ENCODE measurements around the gene PSMD5. TPM values are rescaled to one million over a fixed set of nuclear protein-coding genes. Genes with fewer than 3 reads are reported as not detected.

The PSMD5 gene
- total and polyA plus RNA-seq, 2 donors, result 27.6 to 38.0 TPM

GRCh38 chr9:120787933-120788332 is 54.8 kb downstream of the PSMD5 start:
- no peak overlapping the region for H3K27ac ChIP-seq (ENCODE audit: low read depth)
- no peaks in the 10 kb centered on the region for H3K36me3 ChIP-seq (ENCODE audit: insufficient read depth)
- WGBS, result 81% methylated on average over 4 of the region's 4 CpGs
- DNase-seq (ENCODE audit: extremely low spot score), result no peak
- peaks cover 2% of the 10 kb centered on the region for H3K4me1 ChIP-seq (ENCODE audit: insufficient read depth)
- H3K4me3 ChIP-seq (ENCODE audit: low read depth, low read length), result no peak overlapping the region

- 70% methylated on average over 2 of the region's 2 CpGs for WGBS
- H3K36me3 ChIP-seq (ENCODE audit: insufficient read depth), result no peaks in the 10 kb centered on the region
- H3K4me1 ChIP-seq (ENCODE audit: insufficient read depth), result no peaks in the 10 kb centered on the region
Observed at GRCh38 chr9:120783602-120784047, 59.1 kb downstream of the PSMD5 start.

GRCh38 chr9:120781236-120781635 is 61.5 kb downstream of the PSMD5 start:
- WGBS, result 81% methylated on average over 2 of the region's 2 CpGs
- DNase-seq (ENCODE audit: extremely low spot score), result no peak
- Histone ChIP-seq H3K4me1 (ENCODE audit: insufficient read depth) (no peaks in the 10 kb centered on the region), H3K27ac (ENCODE audit: low read depth) (no peak overlapping the region), H3K4me3 (ENCODE audit: low read depth, low read length) (no peak overlapping the region), H3K36me3 (ENCODE audit: insufficient read depth) (peaks cover 1% of the 10 kb centered on the region)

More at GRCh38 chr9:120783602-120784047, 59.1 kb downstream of the PSMD5 start:
- no peak for DNase-seq (ENCODE audit: extremely low spot score)
- Histone ChIP-seq H3K4me3 (ENCODE audit: low read depth, low read length) (no peak overlapping the region), H3K27ac (ENCODE audit: low read depth) (peak overlapping the region; percentile 38)

- Histone ChIP-seq H3K27ac (ENCODE audit: low read depth) (no peak overlapping the region), H3K4me1 (ENCODE audit: insufficient read depth) (no peaks in the 10 kb centered on the region), H3K4me3 (ENCODE audit: low read depth, low read length) (no peak overlapping the region), H3K36me3 (ENCODE audit: insufficient read depth) (peaks cover 4% of the 10 kb centered on the region)
- over 99% methylated on average over 3 of the region's 3 CpGs for WGBS
- no peak for DNase-seq (ENCODE audit: extremely low spot score)
Observed at GRCh38 chr9:120780367-120780766, 62.4 kb downstream of the PSMD5 start.

GRCh38 chr9:120779227-120779626 is 63.5 kb downstream of the PSMD5 start:
- H3K27ac ChIP-seq (ENCODE audit: low read depth), result no peak overlapping the region
- no peak overlapping the region for H3K4me3 ChIP-seq (ENCODE audit: low read depth, low read length)
- DNase-seq (ENCODE audit: extremely low spot score), result no peak
- H3K4me1 ChIP-seq (ENCODE audit: insufficient read depth), result no peaks in the 10 kb centered on the region
- peaks cover 4% of the 10 kb centered on the region for H3K36me3 ChIP-seq (ENCODE audit: insufficient read depth)

- 85% methylated on average over 2 of the region's 2 CpGs for WGBS
- Histone ChIP-seq H3K4me1 (ENCODE audit: insufficient read depth) (no peaks in the 10 kb centered on the region), H3K36me3 (ENCODE audit: insufficient read depth) (peaks cover 4% of the 10 kb centered on the region), H3K4me3 (ENCODE audit: low read depth, low read length) (no peak overlapping the region), H3K27ac (ENCODE audit: low read depth) (no peak overlapping the region)
- no peak for DNase-seq (ENCODE audit: extremely low spot score)
Observed at GRCh38 chr9:120778758-120779157, 64.0 kb downstream of the PSMD5 start.

- Histone ChIP-seq H3K36me3 (ENCODE audit: insufficient read depth) (peaks cover 4% of the 10 kb centered on the region), H3K4me1 (ENCODE audit: insufficient read depth) (no peaks in the 10 kb centered on the region)
- 92% methylated on average over 5 of the region's 5 CpGs for WGBS
Observed at GRCh38 chr9:120777229-120777628, 65.5 kb downstream of the PSMD5 start.

GRCh38 chr9:120776788-120777187 is 65.9 kb downstream of the PSMD5 start:
- Histone ChIP-seq H3K4me1 (ENCODE audit: insufficient read depth) (no peaks in the 10 kb centered on the region), H3K4me3 (ENCODE audit: low read depth, low read length) (no peak overlapping the region), H3K36me3 (ENCODE audit: insufficient read depth) (peaks cover 4% of the 10 kb centered on the region), H3K27ac (ENCODE audit: low read depth) (no peak overlapping the region)
- DNase-seq (ENCODE audit: extremely low spot score), result no peak
- 100% methylated on average over 1 of the region's 1 CpG for WGBS

More at GRCh38 chr9:120777229-120777628, 65.5 kb downstream of the PSMD5 start:
- Histone ChIP-seq H3K27ac (ENCODE audit: low read depth) (no peak overlapping the region), H3K4me3 (ENCODE audit: low read depth, low read length) (no peak overlapping the region)
- no peak for DNase-seq (ENCODE audit: extremely low spot score)

GRCh38 chr9:120775859-120776258 is 66.9 kb downstream of the PSMD5 start:
- H3K36me3 ChIP-seq (ENCODE audit: insufficient read depth), result peaks cover 4% of the 10 kb centered on the region

GRCh38 chr9:120774719-120775118 is 68.0 kb downstream of the PSMD5 start:
- H3K4me1 ChIP-seq (ENCODE audit: insufficient read depth), result no peaks in the 10 kb centered on the region
- no peak overlapping the region for H3K4me3 ChIP-seq (ENCODE audit: low read depth, low read length)
- H3K27ac ChIP-seq (ENCODE audit: low read depth), result no peak overlapping the region
- DNase-seq (ENCODE audit: extremely low spot score), result no peak
- peaks cover 6% of the 10 kb centered on the region for H3K36me3 ChIP-seq (ENCODE audit: insufficient read depth)
- 88% methylated on average over 4 of the region's 4 CpGs for WGBS

More at GRCh38 chr9:120775859-120776258, 66.9 kb downstream of the PSMD5 start:
- Histone ChIP-seq H3K27ac (ENCODE audit: low read depth) (no peak overlapping the region), H3K4me3 (ENCODE audit: low read depth, low read length) (no peak overlapping the region), H3K4me1 (ENCODE audit: insufficient read depth) (no peaks in the 10 kb centered on the region)
- no peak for DNase-seq (ENCODE audit: extremely low spot score)
- WGBS, result 87% methylated on average over 5 of the region's 5 CpGs

- Histone ChIP-seq H3K27ac (ENCODE audit: low read depth) (no peak overlapping the region), H3K4me1 (ENCODE audit: insufficient read depth) (no peaks in the 10 kb centered on the region), H3K36me3 (ENCODE audit: insufficient read depth) (peaks cover 6% of the 10 kb centered on the region), H3K4me3 (ENCODE audit: low read depth, low read length) (no peak overlapping the region)
- no peak for DNase-seq (ENCODE audit: extremely low spot score)
- WGBS, result 88% methylated on average over 3 of the region's 3 CpGs
Observed at GRCh38 chr9:120773256-120773655, 69.5 kb downstream of the PSMD5 start.

- Histone ChIP-seq H3K27ac (ENCODE audit: low read depth) (no peak overlapping the region), H3K36me3 (ENCODE audit: insufficient read depth) (peaks cover 3% of the 10 kb centered on the region), H3K4me1 (ENCODE audit: insufficient read depth) (no peaks in the 10 kb centered on the region), H3K4me3 (ENCODE audit: low read depth, low read length) (no peak overlapping the region)
- WGBS, result 93% methylated on average over 4 of the region's 4 CpGs
- no peak for DNase-seq (ENCODE audit: extremely low spot score)
Observed at GRCh38 chr9:120770931-120771330, 71.8 kb downstream of the PSMD5 start.

GRCh38 chr9:120768886-120769285 is 73.8 kb downstream of the PSMD5 start:
- DNase-seq (ENCODE audit: extremely low spot score), result no peak
- Histone ChIP-seq H3K27ac (ENCODE audit: low read depth) (no peak overlapping the region), H3K36me3 (ENCODE audit: insufficient read depth) (peaks cover 2% of the 10 kb centered on the region), H3K4me1 (ENCODE audit: insufficient read depth) (no peaks in the 10 kb centered on the region), H3K4me3 (ENCODE audit: low read depth, low read length) (no peak overlapping the region)
- WGBS, result 93% methylated on average over 1 of the region's 1 CpG

GRCh38 chr9:120768247-120768646 is 74.5 kb downstream of the PSMD5 start:
- 96% methylated on average over 4 of the region's 4 CpGs for WGBS
- Histone ChIP-seq H3K4me1 (ENCODE audit: insufficient read depth) (no peaks in the 10 kb centered on the region), H3K4me3 (ENCODE audit: low read depth, low read length) (no peak overlapping the region), H3K27ac (ENCODE audit: low read depth) (no peak overlapping the region), H3K36me3 (ENCODE audit: insufficient read depth) (peaks cover 2% of the 10 kb centered on the region)
- no peak for DNase-seq (ENCODE audit: extremely low spot score)

- 88% methylated on average over 3 of the region's 3 CpGs for WGBS
- DNase-seq (ENCODE audit: extremely low spot score), result no peak
- peaks cover 7% of the 10 kb centered on the region for H3K36me3 ChIP-seq (ENCODE audit: insufficient read depth)
Observed at GRCh38 chr9:120767451-120767850, 75.3 kb downstream of the PSMD5 start.

More at GRCh38 chr9:120767451-120767850, 75.3 kb downstream of the PSMD5 start:
- Histone ChIP-seq H3K4me1 (ENCODE audit: insufficient read depth) (no peaks in the 10 kb centered on the region), H3K4me3 (ENCODE audit: low read depth, low read length) (no peak overlapping the region), H3K27ac (ENCODE audit: low read depth) (no peak overlapping the region)
